ENCODE results near the gene HOXA3. TPM values are rescaled to one million over a fixed set of nuclear protein-coding genes. Genes with fewer than 3 reads are reported as not detected.

The HOXA3 gene
- total and polyA plus RNA-seq, 10 of the 15 experiments (the other 5 are each of a cell fraction or from before 2014, with no cell fraction given), result 0.05 TPM; not detected in 9

- no peak for TF ChIP-seq E2F4 (IDR thresholded peaks at IDR 0.05; ENCODE audit: low read depth, low read length)
- TF ChIP-seq ZNF384 (IDR thresholded peaks at IDR 0.05; ENCODE audit: borderline replicate concordance, low read depth, low read length), result no peak
- no peak for TF ChIP-seq YY1 (IDR thresholded peaks at IDR 0.05; ENCODE audit: low read depth, low read length)
- no peak for TF ChIP-seq JUND (IDR thresholded peaks at IDR 0.05; ENCODE audit: low read depth, low read length)
- TF ChIP-seq ZNF687 (IDR thresholded peaks at IDR 0.05), result no peak
- no peak for TF ChIP-seq NR2C2 (IDR thresholded peaks at IDR 0.05; ENCODE audit: borderline replicate concordance, control insufficient read depth, insufficient read length, low read depth)
- no peak for TF ChIP-seq FOS (IDR thresholded peaks at IDR 0.05; ENCODE audit: borderline replicate concordance, extremely low read depth, insufficient read length)
- no peak for TF ChIP-seq MLLT1 (IDR thresholded peaks at IDR 0.05)
Observed at GRCh38 chr7:27109466-27110185, 42.8 kb downstream of the HOXA3 start (continued).

Data from GM12878 (cell line).